Measurements from ENCODE around the gene PPM1A.

Gene PPM1A

GRCh38 chr14:60344751-60345150 lies 95.7 kb downstream of the PPM1A start:
- DNase-seq (ENCODE audit: insufficient read length, low spot score): no peak

GRCh38 chr14:60346706-60347105 lies 97.7 kb downstream of the PPM1A start:
- no peak for DNase-seq (ENCODE audit: insufficient read length, low spot score)
- no peak for TF ChIP-seq CTCF (IDR thresholded peaks at IDR 0.05; ENCODE audit: insufficient read depth, missing control alignments)

More at GRCh38 chr14:60344751-60345150, 95.7 kb downstream of the PPM1A start:
- no peak for TF ChIP-seq CTCF (IDR thresholded peaks at IDR 0.05; ENCODE audit: insufficient read depth, missing control alignments)
- no peak for FAIRE-seq

GRCh38 chr14:60348211-60348610 lies 99.2 kb downstream of the PPM1A start:
- DNase-seq (ENCODE audit: insufficient read length, low spot score) (no peak), FAIRE-seq (no peak)

More at GRCh38 chr14:60346706-60347105, 97.7 kb downstream of the PPM1A start:
- no peak for FAIRE-seq

More at GRCh38 chr14:60348211-60348610, 99.2 kb downstream of the PPM1A start:
- TF ChIP-seq CTCF (IDR thresholded peaks at IDR 0.05; ENCODE audit: insufficient read depth, missing control alignments): no peak

Data from D721Med (cell line).